ENCODE measurements around the gene EPHA3. TPM values are rescaled to one million over a fixed set of nuclear protein-coding genes. Genes with fewer than 3 reads are reported as not detected.

Gene EPHA3
- total and polyA plus RNA-seq, 2 donors (not counting 1 experiment from before 2014, with no cell fraction given): 0.23 to 0.99 TPM

- H2AFZ ChIP-seq (ENCODE audit: low read length): no peak overlapping the region
- no peaks in the 10 kb centered on the region for H3K36me3 ChIP-seq (ENCODE audit: control insufficient read depth, insufficient read depth, low read length)
- TF ChIP-seq EZH2 (IDR thresholded peaks at IDR 0.05; ENCODE audit: low read length, missing control alignments): no peak
- TF ChIP-seq CTCF (conservative IDR thresholded peaks at IDR 0.05 in 1 of 2, IDR thresholded peaks at IDR 0.05 in 1 of 2; ENCODE audit: low read depth in 1 of 2, low read length in 2 of 2): no peak
- H3K9ac ChIP-seq (ENCODE audit: insufficient read depth, low read length): no peak overlapping the region
- H4K20me1 ChIP-seq (ENCODE audit: control insufficient read depth, extremely low read depth, insufficient read depth, low read length): no peaks in the 10 kb centered on the region
- no peak overlapping the region for H3K4me3 ChIP-seq (replicated peaks in 1 of 4; ENCODE audit: control extremely low read depth in 1 of 4, insufficient read depth in 1 of 4, low read depth in 3 of 4, low read length in 4 of 4)
- no peak overlapping the region for H3K27ac ChIP-seq (ENCODE audit: insufficient read depth, low read length)
- no peaks in the 10 kb centered on the region for H3K27me3 ChIP-seq (ENCODE audit: control insufficient read depth, insufficient read depth, low read length)
- no peaks in the 10 kb centered on the region for H3K79me2 ChIP-seq (ENCODE audit: control insufficient read depth, insufficient read depth, low read length)
- no peaks in the 10 kb centered on the region for H3K9me3 ChIP-seq (ENCODE audit: control insufficient read depth, insufficient read depth, low read depth, low read length)
- no peaks in the 10 kb centered on the region for H3K4me1 ChIP-seq (ENCODE audit: control insufficient read depth, extremely low read depth, insufficient read depth, low read length)
- no peak for DNase-seq (ENCODE audit: low read depth in 2 of 2)
- no peak overlapping the region for H3K4me2 ChIP-seq (ENCODE audit: extremely low read depth, insufficient read depth, low read length)
These were observed 149.5 kb downstream of the EPHA3 start for GRCh38 chr3:89256882-89257281.

- peak in 1 of 2 donors; percentile 2 for DNase-seq (ENCODE audit: low read depth in 2 of 2)
- H4K20me1 ChIP-seq (ENCODE audit: control insufficient read depth, extremely low read depth, insufficient read depth, low read length): no peaks in the 10 kb centered on the region
- no peak overlapping the region for H2AFZ ChIP-seq (ENCODE audit: low read length)
- H3K9me3 ChIP-seq (ENCODE audit: control insufficient read depth, insufficient read depth, low read depth, low read length): no peaks in the 10 kb centered on the region
- no peaks in the 10 kb centered on the region for H3K27me3 ChIP-seq (ENCODE audit: control insufficient read depth, insufficient read depth, low read length)
- no peak for TF ChIP-seq CTCF (conservative IDR thresholded peaks at IDR 0.05 in 1 of 2, IDR thresholded peaks at IDR 0.05 in 1 of 2; ENCODE audit: low read depth in 1 of 2, low read length in 2 of 2)
- TF ChIP-seq EZH2 (IDR thresholded peaks at IDR 0.05; ENCODE audit: low read length, missing control alignments): no peak
- no peaks in the 10 kb centered on the region for H3K79me2 ChIP-seq (ENCODE audit: control insufficient read depth, insufficient read depth, low read length)
- no peaks in the 10 kb centered on the region for H3K36me3 ChIP-seq (ENCODE audit: control insufficient read depth, insufficient read depth, low read length)
- no peak overlapping the region for H3K4me3 ChIP-seq (replicated peaks in 1 of 4; ENCODE audit: control extremely low read depth in 1 of 4, insufficient read depth in 1 of 4, low read depth in 3 of 4, low read length in 4 of 4)
- no peak overlapping the region for H3K27ac ChIP-seq (ENCODE audit: insufficient read depth, low read length)
- H3K4me2 ChIP-seq (ENCODE audit: extremely low read depth, insufficient read depth, low read length): no peak overlapping the region
- no peak overlapping the region for H3K9ac ChIP-seq (ENCODE audit: insufficient read depth, low read length)
- H3K4me1 ChIP-seq (ENCODE audit: control insufficient read depth, extremely low read depth, insufficient read depth, low read length): no peaks in the 10 kb centered on the region
These were observed 153.3 kb downstream of the EPHA3 start for GRCh38 chr3:89260721-89261120.

DNA sequence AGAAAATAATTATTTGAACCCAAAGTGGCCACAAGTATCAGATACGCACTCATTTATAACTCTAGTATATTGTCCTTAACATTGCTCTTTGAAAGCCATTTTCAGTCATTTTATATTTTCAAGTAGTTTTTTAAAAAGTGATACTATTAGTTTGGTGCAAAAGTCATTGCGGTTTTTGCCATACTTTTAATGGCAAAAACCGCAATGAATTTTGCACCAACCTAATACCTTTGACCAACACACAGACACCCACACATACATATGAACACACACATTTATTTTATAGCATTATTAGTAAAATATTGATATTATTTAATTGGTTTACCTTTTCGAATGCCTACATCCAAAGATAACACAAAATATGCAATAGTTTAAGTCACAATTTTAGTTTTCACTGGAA lies 154.3 kb downstream of the EPHA3 start:
- Histone ChIP-seq H2AFZ (ENCODE audit: low read length) (no peak overlapping the region), H3K27ac (ENCODE audit: insufficient read depth, low read length) (no peak overlapping the region), H3K4me1 (ENCODE audit: control insufficient read depth, extremely low read depth, insufficient read depth, low read length) (no peaks in the 10 kb centered on the region), H3K4me3 (replicated peaks in 1 of 4; ENCODE audit: control extremely low read depth in 1 of 4, insufficient read depth in 1 of 4, low read depth in 3 of 4, low read length in 4 of 4) (no peak overlapping the region), H3K79me2 (ENCODE audit: control insufficient read depth, insufficient read depth, low read length) (no peaks in the 10 kb centered on the region), H3K9me3 (ENCODE audit: control insufficient read depth, insufficient read depth, low read depth, low read length) (no peaks in the 10 kb centered on the region), H3K4me2 (ENCODE audit: extremely low read depth, insufficient read depth, low read length) (no peak overlapping the region), H3K27me3 (ENCODE audit: control insufficient read depth, insufficient read depth, low read length) (no peaks in the 10 kb centered on the region), H3K9ac (ENCODE audit: insufficient read depth, low read length) (no peak overlapping the region), H3K36me3 (ENCODE audit: control insufficient read depth, insufficient read depth, low read length) (no peaks in the 10 kb centered on the region), H4K20me1 (ENCODE audit: control insufficient read depth, extremely low read depth, insufficient read depth, low read length) (no peaks in the 10 kb centered on the region)
- no peak for TF ChIP-seq EZH2 (IDR thresholded peaks at IDR 0.05; ENCODE audit: low read length, missing control alignments)
- no peak for TF ChIP-seq CTCF (conservative IDR thresholded peaks at IDR 0.05 in 1 of 2, IDR thresholded peaks at IDR 0.05 in 1 of 2; ENCODE audit: low read depth in 1 of 2, low read length in 2 of 2)
- no peak for DNase-seq (ENCODE audit: low read depth in 2 of 2)

All from fibroblast of lung (primary cell).